HG03432 (cell line): Measurements from ENCODE around the gene BTG4.

Experiments
- ATAC-seq: cut with Tn5 transposase; IDR thresholded peaks from one replicate; pipeline ENCODE4 v1.9.1; 2021; ENCODE audit warnings: mild to moderate bottlenecking, moderate library complexity; ENCODE audit not compliant: unreplicated experiment

The BTG4 gene

DNA sequence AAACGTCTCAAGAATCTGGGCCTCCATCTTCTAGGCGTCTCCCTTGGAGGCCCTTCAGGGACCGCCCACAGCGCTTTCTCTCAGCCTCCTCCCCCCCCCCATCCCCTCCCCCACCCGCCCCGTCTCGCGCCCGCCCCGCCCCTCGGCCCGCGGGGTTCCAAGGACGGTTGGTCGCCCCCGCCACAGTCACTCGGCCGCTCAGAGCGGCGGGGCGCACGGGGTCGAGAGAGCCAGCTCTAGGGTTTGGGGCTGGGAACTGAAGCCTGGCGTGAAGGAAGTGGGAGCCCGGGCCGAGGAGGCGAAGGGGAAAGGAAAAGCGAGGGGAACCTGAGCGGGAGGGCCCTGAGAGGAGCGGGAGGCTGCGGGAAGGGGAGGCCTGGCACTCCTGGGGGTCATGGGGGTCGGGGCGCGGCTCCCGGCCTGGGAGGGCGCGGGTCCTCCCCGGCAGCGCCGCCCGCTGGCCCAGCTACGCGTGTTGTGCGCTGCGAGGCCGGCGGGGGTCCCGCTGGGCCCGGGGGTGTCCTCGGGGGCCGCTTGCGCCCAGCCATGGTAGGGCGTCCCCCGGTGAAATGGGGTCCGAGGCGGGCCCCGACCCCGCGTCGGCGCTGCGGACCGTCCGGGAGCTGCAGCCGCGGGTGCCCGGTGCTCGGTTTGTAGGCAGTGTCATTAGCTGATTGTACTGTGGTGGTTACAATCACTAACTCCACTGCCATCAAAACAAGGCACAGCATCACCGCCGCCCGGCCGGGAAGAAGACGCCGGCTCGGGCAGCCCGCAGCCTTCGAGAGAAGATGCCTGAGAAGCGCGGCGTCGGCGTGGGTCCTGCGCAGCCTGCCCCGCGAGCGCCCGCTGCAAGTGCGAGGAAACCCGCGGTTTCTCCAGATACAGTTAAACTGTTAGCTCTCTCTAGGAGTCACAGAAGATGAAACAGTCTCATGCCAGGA, at the start of gene BTG4:
TSS of gene BTG4 (minus strand) at position 91 of the 944 bp plus-strand sequence. CDS start 13,610 bp downstream, outside the sequence.
- ATAC-seq, result peak; percentile 38

DNA sequence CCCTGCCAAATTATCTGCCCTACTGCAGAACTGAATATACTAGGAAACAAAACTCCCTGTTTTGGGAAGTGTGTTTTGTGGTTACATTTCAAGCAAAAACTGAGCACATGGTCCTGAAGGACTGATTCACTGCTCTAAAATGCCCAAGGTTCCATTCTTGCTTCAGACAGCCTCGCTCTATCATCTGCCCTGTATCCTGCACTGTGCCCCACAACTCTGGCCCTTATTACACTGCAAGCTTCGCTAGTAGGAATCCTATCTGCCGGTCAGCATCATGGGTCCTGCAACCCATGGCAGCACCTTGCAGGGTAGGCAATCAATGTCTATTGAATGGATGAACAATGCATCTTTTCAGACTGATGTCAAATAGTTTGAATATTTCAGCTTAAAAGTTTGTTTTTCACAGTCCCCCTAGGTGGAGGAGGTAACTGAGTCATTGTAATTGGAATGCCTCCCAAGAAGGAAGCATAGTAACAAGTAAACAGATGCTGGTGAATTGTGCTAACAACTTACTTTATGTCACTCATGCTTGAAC, 49.7 kb upstream of the BTG4 start:
- ATAC-seq, result no peak

DNA sequence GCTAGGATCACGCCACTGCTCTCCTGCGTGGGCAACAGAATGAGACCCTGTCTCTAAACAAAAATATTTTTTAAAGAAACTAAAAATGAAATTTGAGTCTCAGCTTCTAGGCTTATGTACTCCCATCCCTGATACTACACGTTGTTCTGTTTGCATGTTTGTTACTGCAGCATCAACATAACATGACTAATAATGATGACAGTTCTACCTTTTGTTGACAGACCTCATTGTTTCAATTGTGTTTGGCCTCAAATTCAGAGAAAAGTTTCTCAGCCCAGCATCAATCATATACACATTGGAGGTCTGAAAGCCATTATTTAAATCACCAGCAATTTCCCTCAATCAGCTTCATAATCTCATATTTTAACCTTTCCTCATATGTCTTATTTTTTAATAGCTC, 49.1 kb upstream of the BTG4 start:
- ATAC-seq, result no peak

DNA sequence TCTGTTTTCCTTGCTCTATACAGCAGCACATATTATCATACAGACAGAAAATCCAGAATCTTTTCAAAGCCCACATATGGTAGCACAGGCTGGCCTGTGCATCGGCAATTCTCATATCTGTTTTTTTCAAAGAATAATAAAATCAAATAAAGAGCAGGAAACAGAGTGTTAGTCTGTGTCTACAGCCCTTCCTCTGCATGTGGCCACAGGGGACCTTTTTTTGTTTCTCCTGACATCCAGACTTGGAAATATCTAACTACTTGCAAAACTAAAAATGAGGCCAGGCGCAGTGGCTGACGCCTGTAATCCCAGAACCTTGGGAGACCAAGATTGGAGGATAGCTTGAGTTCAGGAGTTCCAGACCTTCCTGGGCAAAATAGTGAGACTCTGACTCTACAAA, 48.6 kb upstream of the BTG4 start:
- ATAC-seq, result no peak

DNA sequence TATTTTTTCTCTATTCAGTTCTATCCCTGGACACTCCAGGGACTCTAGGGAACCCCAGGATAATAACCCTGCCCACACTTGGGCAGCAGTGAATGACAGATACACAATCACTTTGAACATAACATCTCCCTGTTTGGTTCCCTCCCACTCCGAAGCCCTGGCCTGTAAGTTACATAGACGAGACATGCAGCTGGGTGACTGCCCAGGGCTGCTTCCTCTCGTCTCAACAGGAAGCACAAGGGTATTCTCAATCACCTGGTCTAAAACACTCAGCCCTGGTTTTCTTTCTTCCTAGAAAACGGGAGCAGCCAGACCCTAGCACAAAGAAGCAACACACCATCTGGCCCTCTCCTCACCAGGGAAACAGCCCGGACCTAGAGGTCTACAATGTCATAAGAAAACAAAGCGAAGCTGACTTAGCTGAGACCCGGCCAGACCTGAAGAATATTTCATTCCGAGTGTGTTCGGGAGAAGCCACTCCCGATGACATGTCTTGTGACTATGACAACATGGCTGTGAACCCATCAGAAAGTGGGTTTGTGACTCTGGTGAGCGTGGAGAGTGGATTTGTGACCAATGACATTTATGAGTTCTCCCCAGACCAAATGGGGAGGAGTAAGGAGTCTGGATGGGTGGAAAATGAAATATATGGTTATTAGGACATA, 47.7 kb upstream of the BTG4 start:
- ATAC-seq, result no peak

DNA sequence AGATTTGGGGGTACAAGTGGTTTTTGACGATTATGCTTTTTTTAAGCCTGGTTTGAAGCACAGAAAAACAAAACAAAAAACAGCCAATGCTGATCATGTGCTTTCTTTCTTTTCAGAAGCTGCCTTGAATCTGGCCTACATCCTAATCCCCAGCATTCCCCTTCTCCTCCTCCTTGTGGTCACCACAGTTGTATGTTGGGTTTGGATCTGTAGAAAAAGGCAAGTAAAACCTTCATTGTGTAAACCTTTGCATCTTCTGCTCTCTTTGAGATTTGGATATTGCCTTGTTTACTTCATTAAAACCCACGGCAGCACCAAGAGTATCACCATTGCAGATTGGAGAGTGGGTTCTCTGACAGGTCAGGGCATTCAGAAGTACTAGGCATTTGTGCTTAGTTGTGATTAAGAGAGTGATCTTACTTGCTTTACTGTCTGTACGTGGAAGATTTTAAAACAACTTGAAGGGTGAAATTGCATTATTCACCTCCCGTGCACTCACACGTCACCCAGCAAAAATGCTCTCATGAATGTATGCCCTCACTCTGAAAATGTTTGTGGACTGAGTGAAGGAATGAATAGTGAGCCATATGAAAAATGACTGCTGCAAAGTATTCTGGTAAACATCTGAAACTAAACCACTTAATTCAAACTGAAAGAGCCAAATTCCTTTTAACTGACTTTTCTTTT, 45.4 kb upstream of the BTG4 start:
- ATAC-seq, result no peak

DNA sequence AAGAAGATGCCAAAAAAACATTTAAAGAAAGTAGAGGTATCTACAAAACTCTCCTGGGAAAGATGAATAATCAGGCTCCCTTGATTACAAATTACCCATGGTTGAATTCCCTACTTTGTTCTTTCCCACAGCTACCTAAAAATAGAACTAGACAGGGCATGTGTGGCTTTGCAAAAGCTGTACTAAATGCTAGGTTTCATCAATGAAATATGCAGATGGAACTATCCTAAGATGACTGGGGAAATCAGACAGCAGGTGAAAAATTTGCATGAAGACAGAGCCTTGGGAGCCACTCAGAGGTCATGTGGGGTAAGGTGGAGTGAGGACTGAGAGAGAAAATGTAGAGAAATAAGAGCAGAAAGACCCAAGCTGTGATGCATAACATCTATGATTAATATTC, 43.1 kb upstream of the BTG4 start:
- no peak for ATAC-seq

DNA sequence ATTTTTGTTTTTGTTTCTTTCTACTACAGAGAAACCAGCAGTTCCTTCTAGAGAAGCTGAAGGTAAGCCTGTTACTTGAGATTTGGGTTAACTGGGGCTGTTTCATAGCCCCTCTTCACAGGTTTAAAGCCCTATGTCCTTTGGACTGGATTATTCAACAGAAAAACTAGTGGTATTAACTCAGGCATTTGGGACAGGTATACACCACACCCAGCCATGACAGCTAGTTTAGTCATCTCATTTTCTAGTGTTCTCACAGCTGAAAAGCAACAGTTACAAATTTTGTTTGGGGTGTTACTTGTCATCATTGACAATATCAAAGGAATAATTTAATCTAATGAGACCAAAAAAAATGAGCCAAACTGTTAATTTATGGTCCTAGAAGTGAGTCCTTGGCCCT, 42.3 kb upstream of the BTG4 start:
- ATAC-seq, result no peak

DNA sequence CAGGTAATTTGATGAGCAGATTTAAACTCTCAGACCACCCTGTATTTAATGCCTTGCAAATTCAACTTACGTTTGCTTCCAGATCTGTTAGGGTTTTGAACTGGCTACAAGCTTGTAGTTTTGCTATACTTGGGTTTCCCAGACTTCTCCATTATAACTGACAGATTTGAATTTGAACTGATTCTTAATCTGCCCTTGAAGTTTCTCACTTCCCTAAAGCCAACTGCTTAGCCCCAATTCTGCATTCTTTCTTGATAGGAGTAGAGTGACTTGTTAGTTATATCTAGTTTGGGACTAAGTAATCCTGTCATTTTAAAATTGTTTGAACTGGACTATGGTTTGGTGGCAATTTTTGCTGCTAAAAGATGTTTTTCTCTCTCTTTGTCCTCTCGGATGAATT, 38.1 kb upstream of the BTG4 start:
- ATAC-seq, result no peak

DNA sequence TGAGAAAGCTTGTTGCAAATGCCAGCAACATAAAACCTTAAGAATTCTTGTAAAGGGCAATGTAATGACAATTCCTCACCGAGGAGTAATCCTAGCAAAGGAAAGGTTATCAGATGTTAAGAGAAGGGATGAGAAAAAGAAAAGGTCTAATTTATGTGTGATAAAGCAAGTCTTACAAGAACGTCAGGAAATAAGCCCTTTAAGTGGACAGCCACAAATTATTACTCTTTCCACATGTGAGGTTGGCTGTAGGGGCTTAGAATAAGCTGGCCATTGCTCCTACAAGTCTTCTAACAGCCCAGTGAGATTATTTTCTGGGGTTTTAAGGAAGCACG, 37.6 kb upstream of the BTG4 start:
- ATAC-seq, result no peak

DNA sequence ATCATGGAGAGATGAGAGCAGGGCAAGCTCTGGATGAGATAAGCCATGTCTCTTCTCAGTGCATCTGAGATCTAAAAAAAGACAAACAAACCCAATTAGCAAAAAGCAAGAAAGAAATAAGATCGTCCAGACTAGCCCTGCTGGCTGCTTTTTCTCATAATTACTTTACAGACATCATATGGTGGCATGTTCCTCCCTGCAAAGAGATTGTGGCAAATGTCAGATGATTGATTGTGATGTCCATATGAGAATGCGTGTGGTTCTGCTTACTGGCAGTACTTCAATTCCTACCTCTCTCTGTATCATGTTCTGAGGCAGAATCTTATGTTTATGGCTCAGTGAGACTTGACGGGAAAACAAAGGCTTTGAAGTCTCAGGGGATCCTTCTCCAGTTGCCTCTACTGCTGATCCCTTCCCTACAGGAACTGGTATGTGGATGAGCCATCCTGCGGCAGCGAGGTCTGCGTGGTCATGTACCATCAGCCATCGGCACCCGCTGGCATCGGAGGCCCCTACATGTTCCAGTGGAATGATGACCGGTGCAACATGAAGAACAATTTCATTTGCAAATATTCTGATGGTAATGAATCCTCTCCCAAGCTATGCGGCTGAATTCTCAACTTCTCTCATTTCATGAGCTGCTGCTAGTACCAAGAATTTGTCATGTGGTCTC, 37.1 kb upstream of the BTG4 start:
- ATAC-seq, result no peak

DNA sequence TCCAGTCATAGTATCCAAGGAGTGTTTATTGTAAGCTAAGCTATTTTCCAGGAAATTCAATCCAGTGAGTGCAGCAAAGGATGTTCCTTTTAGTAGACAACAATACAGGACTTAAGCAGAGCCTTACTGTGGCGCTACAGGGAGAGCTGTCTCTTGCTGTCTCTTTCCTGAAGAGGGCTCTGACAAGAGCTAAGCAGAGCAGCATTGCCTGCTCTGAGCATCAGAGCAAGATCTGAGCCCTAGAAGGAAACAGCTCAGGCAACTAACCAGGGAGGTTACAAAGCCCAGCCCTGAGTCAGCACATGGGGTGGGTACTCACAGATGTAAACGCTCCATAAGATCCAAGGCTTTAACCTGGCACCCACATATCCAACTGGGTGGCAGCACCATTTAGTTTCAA, 36.3 kb upstream of the BTG4 start:
- ATAC-seq, result no peak

DNA sequence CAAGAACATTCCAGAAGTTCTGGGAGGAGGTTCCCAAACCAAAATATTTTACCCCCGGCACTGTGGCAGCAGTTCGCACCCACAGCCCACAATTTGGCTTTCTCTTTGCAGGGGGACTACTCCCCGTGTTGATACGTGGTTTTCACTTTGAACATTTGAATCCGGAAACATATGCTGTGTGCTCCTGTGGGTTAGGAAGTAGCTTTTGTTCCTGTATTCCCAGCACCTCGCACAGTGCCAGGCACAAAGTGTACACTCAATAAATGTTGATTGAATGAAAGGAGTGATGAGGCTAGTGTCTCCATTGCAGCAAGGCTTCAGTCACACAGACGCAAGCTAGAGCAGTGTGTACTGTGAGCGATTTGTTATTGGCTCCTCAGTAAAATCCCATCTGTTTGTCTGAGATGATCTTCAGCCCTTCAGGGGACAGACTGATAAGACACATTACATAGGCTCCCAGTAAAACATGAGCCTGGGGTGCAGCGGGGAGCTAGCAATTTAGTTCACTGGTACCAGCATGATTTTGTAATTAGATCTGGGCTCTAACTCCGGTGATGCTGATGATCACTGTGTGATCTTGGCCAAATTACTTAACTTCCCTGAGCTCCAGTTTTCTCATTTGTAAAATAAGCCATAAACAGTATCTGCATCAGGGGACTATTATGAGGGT, 30.6 kb upstream of the BTG4 start:
- no peak for ATAC-seq

DNA sequence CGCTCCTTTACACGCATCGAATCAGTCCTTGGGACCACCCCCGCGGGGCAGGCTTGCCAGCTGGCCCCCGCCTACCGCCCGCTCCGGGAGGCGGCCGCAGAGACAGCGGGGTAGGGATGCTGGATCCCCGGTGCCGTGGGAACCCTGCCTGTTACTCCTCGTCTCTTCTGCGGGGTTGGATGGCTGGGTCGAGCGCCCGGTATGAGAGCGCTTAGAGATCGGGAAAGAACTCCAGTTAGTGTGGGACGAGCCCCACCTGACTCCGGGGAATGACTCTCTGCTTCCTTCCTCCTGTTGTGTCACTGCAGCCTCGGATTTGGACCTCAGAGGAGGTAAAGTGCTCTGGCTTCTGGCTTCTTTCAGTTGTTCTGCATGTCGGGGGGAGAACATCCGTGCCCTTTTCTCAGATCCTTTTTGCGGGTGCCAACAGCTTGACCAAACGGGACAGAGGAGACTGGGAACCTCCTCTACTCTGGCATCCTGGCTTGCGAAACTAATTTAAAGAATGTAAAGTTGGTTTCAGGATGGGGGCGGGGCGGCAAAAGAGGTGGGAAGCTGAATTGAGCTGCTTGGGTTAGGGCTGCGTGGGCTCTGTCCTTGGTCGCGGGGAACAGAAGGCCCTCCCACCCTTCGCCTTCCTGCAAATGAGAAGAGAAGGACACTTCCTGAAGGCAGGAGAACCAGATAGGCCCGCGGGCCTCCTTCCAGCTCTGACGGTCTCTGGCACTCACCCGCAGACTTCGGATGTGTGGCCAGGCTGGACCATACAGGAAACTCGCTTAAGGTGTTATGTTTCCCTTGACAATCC, 29.3 kb upstream of the BTG4 start:
- ATAC-seq, result no peak

DNA sequence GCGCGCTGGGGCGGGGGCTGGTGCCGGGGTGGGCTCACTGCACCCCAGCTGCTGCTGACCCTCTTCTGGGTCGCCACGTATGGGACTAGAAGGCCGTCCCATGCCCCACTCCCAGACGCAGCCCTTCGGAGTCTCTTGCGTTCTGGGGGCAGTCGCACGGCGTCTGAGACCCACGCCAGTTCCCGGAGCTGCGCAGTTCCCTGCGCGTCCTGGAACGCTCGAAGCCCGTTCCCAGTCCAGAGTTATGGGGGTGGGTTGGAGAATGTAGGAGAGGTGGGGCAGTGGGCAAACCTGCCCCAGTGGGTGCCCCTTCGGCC, 28.7 kb upstream of the BTG4 start:
- no peak for ATAC-seq

DNA sequence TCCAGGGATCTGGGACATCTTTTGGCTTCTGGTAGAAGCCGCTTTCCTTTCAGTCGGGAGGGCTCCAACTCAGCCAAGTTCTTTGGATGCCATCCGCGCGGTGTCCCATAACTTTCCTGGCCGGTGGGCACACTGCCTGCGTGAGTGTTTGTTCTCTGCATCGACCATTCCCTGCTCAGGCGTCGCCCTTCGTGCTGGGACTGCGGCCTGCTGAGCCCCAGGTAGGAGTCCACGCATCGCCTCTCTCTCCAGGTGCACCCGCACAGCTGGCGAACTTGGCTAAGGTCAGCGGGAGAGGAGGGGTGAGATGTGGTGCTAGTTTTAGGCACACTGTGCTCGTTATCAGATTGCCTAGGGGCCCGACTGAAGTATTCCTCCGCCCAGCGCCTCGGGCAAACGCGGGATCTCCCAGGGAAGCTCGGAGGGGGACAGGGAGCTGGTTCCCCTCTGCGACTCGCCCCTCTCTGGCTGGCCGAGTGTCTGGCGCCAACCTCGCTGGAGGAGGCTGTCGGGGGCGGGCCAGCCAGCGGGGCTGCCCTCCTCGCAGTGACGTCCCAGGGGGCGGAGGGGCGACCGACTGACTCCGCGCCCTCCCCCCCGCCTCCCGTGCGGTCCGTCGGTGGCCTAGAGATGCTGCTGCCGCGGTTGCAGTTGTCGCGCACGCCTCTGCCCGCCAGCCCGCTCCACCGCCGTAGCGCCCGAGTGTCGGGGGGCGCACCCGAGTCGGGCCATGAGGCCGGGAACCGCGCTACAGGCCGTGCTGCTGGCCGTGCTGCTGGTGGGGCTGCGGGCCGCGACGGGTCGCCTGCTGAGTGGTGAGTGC, 28.1 kb upstream of the BTG4 start, which contains the start of gene LAYN:
TSS of gene LAYN (plus strand) at position 607 of the 823 bp plus-strand sequence. CDS start at position 731, 124 bp downstream.
- no peak for ATAC-seq

DNA sequence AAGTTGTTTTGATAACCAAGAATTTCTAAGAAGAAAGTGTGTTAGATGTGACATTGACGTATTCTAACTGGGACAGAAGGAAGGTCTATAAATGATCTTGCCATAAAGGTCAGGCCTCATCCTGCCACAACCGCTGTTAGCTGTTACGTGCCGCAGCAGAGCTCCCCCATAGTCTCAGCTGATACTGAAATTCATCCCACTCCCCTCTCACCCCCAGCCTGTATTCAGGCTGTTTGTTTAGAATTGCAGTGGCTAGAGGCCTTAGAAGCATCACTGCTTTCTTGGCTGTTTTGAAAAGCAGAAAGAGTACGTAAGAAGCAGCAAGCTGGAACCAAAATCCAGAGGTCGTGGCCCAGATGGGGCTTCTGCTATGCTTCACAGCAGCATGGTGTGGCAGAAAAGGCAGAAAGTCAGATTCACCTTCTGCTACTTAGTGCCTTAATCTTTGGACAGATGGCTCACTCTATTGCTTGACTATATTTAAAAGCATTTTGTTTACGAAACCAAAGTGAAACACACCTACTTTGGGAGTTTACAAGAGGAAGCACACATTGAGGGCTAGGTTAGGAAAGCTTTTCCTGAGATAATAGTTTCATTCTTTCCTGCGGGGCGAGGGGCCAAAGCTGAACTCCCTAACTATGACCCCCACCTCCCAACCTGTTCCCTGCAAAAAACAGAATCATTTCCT, 27.4 kb upstream of the BTG4 start:
- ATAC-seq, result no peak

DNA sequence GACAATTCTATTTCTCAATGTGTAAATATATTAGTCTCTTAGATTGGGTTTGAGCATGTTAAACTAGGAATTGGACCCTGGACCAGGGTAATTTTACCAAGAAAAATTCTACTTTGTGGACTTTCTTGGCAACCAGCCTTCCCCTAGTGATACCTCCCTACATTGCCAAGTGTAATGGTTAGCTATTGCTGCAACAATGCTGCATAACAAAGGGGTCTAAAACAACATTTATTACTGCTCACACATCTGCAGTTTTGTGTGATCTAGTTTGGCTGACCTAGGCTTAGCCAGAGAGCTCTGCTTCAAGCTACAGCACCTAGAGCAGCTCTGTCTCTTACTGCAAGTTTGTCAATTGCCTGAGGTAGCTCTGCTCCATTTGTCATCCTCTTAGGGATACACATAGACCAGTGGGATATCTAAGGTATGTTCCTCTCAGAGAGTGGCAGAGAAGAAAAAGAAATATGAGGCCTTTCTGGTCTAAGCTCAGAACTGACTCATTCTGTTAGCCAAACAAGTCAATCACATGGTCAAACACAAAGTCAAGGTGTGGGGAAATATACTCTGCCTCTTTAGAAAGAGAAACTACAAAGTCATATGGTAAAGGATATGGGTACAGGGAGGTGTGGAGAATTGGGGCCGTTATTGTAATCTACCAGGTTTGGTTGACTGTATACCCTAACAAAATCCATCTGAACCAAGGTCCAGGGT, 26.4 kb upstream of the BTG4 start:
- ATAC-seq, result peak; percentile 53
